GM12878 (cell line): Measurements from ENCODE around the gene MAML2. TPM values are rescaled to one million over a fixed set of nuclear protein-coding genes. Genes with fewer than 3 reads are reported as not detected.

Experiments
- ATAC-seq: fragments of 200-7000 bp; cut with Tn5 transposase; 3 replicates; pipeline ENCODE4 v1.9.1; 2020; ENCODE audit warnings: mild to moderate bottlenecking, moderate library complexity
- BruUV-seq: library from RNA; stranded (reverse); fragments of 400-500 nt; replicated peaks from 2 replicates; lab custom pipeline; 2021; lab: Mats Ljungman, UMichigan
- CTCF ChIA-PET: fragments of 300-600 bp; sonication (Branson Sonifier 250); formaldehyde crosslinking; extraction: SDS; loops from one replicate; lab custom pipeline; 2021; ENCODE audit warnings: inconsistent platforms; lab: Yijun Ruan, JAX
- POLR2A ChIA-PET: fragments of 350-600 bp; formaldehyde crosslinking; extraction: SDS; loops from one replicate; lab custom pipeline; 2021; ENCODE audit warnings: inconsistent platforms; lab: Charles Lee
- RAD21 ChIA-PET: fragments of 300-600 bp; sonication (Branson Sonifier 250); formaldehyde crosslinking; loops from one replicate; lab custom pipeline; 2023; ENCODE audit warnings: antibody characterized with exemption; ENCODE audit not compliant: unreplicated experiment; lab: Charles Lee
- SMC1A ChIA-PET: fragments of 300-600 bp; sonication (Branson Sonifier 250); formaldehyde crosslinking; loops from one replicate; lab custom pipeline; 2023; ENCODE audit not compliant: unreplicated experiment, uncharacterized antibody; lab: Charles Lee
- DNase-seq: peaks from one replicate; pipeline ENCODE4 v3.0.0-alpha.2; 2011; ENCODE audit warnings: low read depth, low spot score
- FAIRE-seq: peaks from 3 replicates; lab custom pipeline; 2011; peaks lifted over from hg19 to GRCh38; lab: Jason Lieb, UNC
- H2AFZ ChIP-seq: 2 replicates; pipeline ENCODE4 v1.6.0; 2011; ENCODE audit warnings: low read depth, low read length, control low read depth; ENCODE audit not compliant: control insufficient read depth
- H3K27ac ChIP-seq: 2 replicates; pipeline ENCODE4 v1.5.1; 2011; ENCODE audit warnings: control low read depth; ENCODE audit not compliant: control insufficient read depth, insufficient read depth
- H3K27me3 ChIP-seq, 2 experiments: replicated peaks in 1 of 2; 2 replicates each; pipeline versions ENCODE4 v1.6.0 to v1.6.1; 2011; ENCODE audit warnings: low read length in 1 of 2; ENCODE audit not compliant: control insufficient read depth in 2 of 2, insufficient read depth in 2 of 2
- H3K36me3 ChIP-seq, 2 experiments: 2 replicates each; pipeline ENCODE4 v1.5.1; 2011; ENCODE audit warnings: low read length in 1 of 2; ENCODE audit not compliant: control insufficient read depth in 2 of 2, insufficient read depth in 2 of 2
- H3K4me1 ChIP-seq: 2 replicates; pipeline ENCODE4 v1.6.1; 2011; ENCODE audit warnings: mild to moderate bottlenecking, low read length, moderate library complexity, mixed read lengths; ENCODE audit not compliant: control insufficient read depth, insufficient read depth
- H3K4me2 ChIP-seq: 2 replicates; pipeline ENCODE4 v1.6.0; 2011; ENCODE audit warnings: control low read depth; ENCODE audit not compliant: control insufficient read depth, insufficient read depth
- H3K4me3 ChIP-seq: fragments of 200-600 bp; sonication (generic); 2 replicates; pipeline ENCODE4 v1.5.1; 2016
- H3K79me2 ChIP-seq: 2 replicates; pipeline ENCODE4 v1.6.0; 2011; ENCODE audit warnings: low read length; ENCODE audit not compliant: control insufficient read depth, insufficient read depth
- H3K9ac ChIP-seq: 2 replicates; pipeline ENCODE4 v1.8.0; 2011; ENCODE audit warnings: low read length, control low read depth, mixed read lengths; ENCODE audit not compliant: control insufficient read depth, insufficient read depth
- H3K9me3 ChIP-seq: replicated peaks from 3 replicates; pipeline ENCODE4 v1.5.1; 2011; ENCODE audit warnings: mild to moderate bottlenecking, low read length; ENCODE audit not compliant: control insufficient read depth, insufficient read depth
- H4K20me1 ChIP-seq: 2 replicates; pipeline ENCODE4 v1.6.0; 2011; ENCODE audit not compliant: control insufficient read depth, insufficient read depth
- EZH2 ChIP-seq: IDR thresholded peaks from 2 replicates; pipeline ENCODE4 v1.6.1; 2012; ENCODE audit warnings: low read depth, mild to moderate bottlenecking, control low read depth, inconsistent platforms, low read length, borderline replicate concordance; ENCODE audit not compliant: control insufficient read depth
- LARP7 ChIP-seq: fragments of 450-650 bp; IDR thresholded peaks from 2 replicates; pipeline ENCODE4 v1.6.1; 2017; ENCODE audit warnings: mild to moderate bottlenecking
- MEF2B ChIP-seq: fragments of 450-650 bp; IDR thresholded peaks from 2 replicates; pipeline ENCODE4 v1.6.1; 2018; ENCODE audit warnings: mild to moderate bottlenecking, moderate library complexity; ENCODE audit not compliant: partially characterized antibody, poor library complexity, severe bottlenecking
- NBN ChIP-seq: fragments of 450-650 bp; IDR thresholded peaks from 2 replicates; pipeline ENCODE4 v1.6.1; 2016
- SMAD1 ChIP-seq: fragments of 450-650 bp; IDR thresholded peaks from 2 replicates; pipeline ENCODE4 v1.6.1; 2018; ENCODE audit warnings: mild to moderate bottlenecking, low read depth; ENCODE audit not compliant: partially characterized antibody
- SPI1 ChIP-seq: IDR thresholded peaks from 2 replicates; pipeline ENCODE4 v1.6.1; 2011; ENCODE audit warnings: low read depth, mild to moderate bottlenecking, low read length, moderate library complexity, borderline replicate concordance; ENCODE audit not compliant: insufficient read depth
- SRF ChIP-seq, 2 experiments: IDR thresholded peaks; 2 replicates each; pipeline ENCODE4 v1.6.1; 2011; ENCODE audit warnings: low read depth in 2 of 2, low read length in 2 of 2, mild to moderate bottlenecking in 1 of 2, moderate library complexity in 1 of 2
- TBL1XR1 ChIP-seq: IDR thresholded peaks from 2 replicates; pipeline ENCODE4 v1.6.1; 2012; ENCODE audit warnings: low read depth, low read length, improper control_type of control experiment
- YY1 ChIP-seq: IDR thresholded peaks from 2 replicates; pipeline ENCODE4 v1.6.1; 2011; ENCODE audit warnings: low read depth, mild to moderate bottlenecking, low read length
- ZBED1 ChIP-seq: IDR thresholded peaks from 2 replicates; pipeline ENCODE4 v1.6.1; 2016; ENCODE audit warnings: borderline replicate concordance
- ZNF384 ChIP-seq: IDR thresholded peaks from 2 replicates; pipeline ENCODE4 v1.6.1; 2012; ENCODE audit warnings: low read depth, mild to moderate bottlenecking, low read length, improper control_type of control experiment, borderline replicate concordance
- in situ Hi-C: fragments of 300-500 bp; cut with MboI; formaldehyde crosslinking; loops from 9 replicates; pipeline ENCODE4 v1.14.3; 2018; ENCODE audit warnings: mixed read lengths
- intact Hi-C: fragments of 100-400 bp; cut with micrococcal nuclease; formaldehyde crosslinking; loops from one replicate; pipeline ENCODE4 v1.14.2; 2022; ENCODE audit not compliant: unreplicated experiment
- polyA plus RNA-seq, 11 experiments: library from polyadenylated mRNA; depleted of rRNA in 4 of 11; unstranded in 6 of 11; stranded (reverse) in 5 of 11; fragments of >200 nt; fragmentation: Nextera tagmentation in 4 of 11; fragmentation: Illumina TruSeq in 1 of 11; extraction: Ambion mirVana in 4 of 11; extraction: Trizol in 1 of 11; gene quantifications; 1 replicate in 1 of 11; 2 replicates in 10 of 11; pipeline versions ENCODE4 v1.2.1 to v1.2.3, GENCODE V29; 2011 to 2016; ENCODE audit warnings: inconsistent platforms in 2 of 11, missing spikeins in 2 of 11, low read depth in 1 of 11
- total RNA-seq, 4 experiments: library from RNA; depleted of rRNA in 3 of 4; stranded (reverse); fragments of >200 nt in 3 of 4; fragmentation: Illumina TruSeq in 1 of 4; extraction: Trizol in 1 of 4; gene quantifications; 2 replicates each; pipeline versions ENCODE4 v1.2.1 to v1.2.3, GENCODE V29; 2013 to 2021
- TF ChIP-seq, protein P1 (sequence below): IDR thresholded peaks from 2 replicates; pipeline ENCODE4 v1.6.1; 2012; ENCODE audit warnings: low read depth, low read length, improper control_type of control experiment
- TF ChIP-seq, protein P2 (sequence below): fragments of 450-650 bp; conservative IDR thresholded peaks from 2 replicates; pipeline ENCODE4 v1.6.1; 2017; ENCODE audit warnings: mild to moderate bottlenecking, moderate library complexity
- TF ChIP-seq, protein P3 (sequence below): fragments of 450-650 bp; formaldehyde crosslinking; IDR thresholded peaks from 2 replicates; pipeline ENCODE4 v1.4.0; 2022; ENCODE audit warnings: mild to moderate bottlenecking, moderate library complexity
- TF ChIP-seq, protein P4 (sequence below): fragments of 450-650 bp; IDR thresholded peaks from 2 replicates; pipeline ENCODE4 v1.6.1; 2018; ENCODE audit warnings: borderline replicate concordance, mild to moderate bottlenecking; ENCODE audit not compliant: partially characterized antibody

MAML2 gene
- total and polyA plus RNA-seq, 10 of the 15 experiments (the other 5 are each of a cell fraction or from before 2014, with no cell fraction given): 2.5 to 15.1 (median 12.0) TPM

DNA sequence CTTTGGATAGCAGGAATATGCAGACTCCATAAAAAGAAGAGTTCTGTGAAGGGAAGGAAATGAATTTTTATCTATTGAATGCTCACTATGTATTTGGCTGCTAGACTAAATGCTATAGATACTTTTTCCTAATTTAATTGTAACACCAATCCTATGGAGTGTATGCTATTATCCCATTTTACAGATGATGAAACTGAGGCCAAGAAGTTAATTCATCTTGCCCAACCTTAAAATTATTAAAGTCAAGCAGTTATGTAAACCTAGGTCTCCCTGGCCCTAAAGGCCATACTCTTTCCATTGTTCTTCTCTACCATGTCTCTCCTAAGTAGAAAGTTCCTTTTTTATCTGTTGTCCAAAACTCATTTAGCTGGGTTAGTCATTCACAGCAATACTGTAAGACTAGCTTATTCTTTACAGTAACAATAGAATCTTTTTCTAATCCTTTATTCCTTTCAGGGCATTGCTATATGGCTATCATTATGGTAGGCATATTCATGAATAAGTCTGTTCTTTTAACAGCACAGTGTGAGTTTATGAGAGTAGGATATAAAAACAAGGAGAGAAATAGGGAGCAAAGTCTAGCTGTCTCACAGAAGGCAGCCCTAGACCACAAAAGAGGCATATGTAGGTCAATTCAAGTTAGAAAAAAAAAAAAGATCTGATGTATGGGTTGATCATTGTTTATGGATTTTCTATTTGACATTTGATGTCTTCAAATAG is 50.5 kb downstream of the MAML2 start:
- Histone ChIP-seq H2AFZ (no peak overlapping the region), H3K36me3 (peaks cover 0 to 4% of the 10 kb centered on the region in 2 experiments; a peak in 2 of 4 replicates), H3K79me2 (peaks cover 62% of the 10 kb centered on the region), H3K4me3 (no peak overlapping the region), H3K27ac (no peak overlapping the region), H3K9me3 (no peaks in the 10 kb centered on the region), H4K20me1 (no peaks in the 10 kb centered on the region), H3K27me3 (no peaks in the 10 kb centered on the region), H3K4me2 (no peak overlapping the region; the same call in 1 of the 2 replicates), H3K9ac (no peak overlapping the region), H3K4me1 (peaks cover 38% of the 10 kb centered on the region)
- CTCF ChIA-PET: interaction anchor here (0.6 to 2.0 kb wide), 5 partner anchors 19 to 81 kb away, joined by 3 to 12 read pairs (median 3); no protein-coding TSS in a partner anchor
- in situ Hi-C loops (no loop called here), intact Hi-C loops (loop anchor here (1.0 kb wide), 2 partner anchors 25 to 47 kb away; no protein-coding TSS in a partner anchor)
- no TSS peak for BruUV-seq
- DNase-seq (no peak), FAIRE-seq (no peak), ATAC-seq (no peak)
- RAD21 ChIA-PET: interaction anchor here (1.5 to 5.0 kb wide), 3 partner anchors 44 to 217 kb away, joined by 4 to 49 read pairs (median 4); no protein-coding TSS in a partner anchor
- SMC1A ChIA-PET: interaction anchor here (0.6 to 10.4 kb wide), 9 partner anchors 12 to 144 kb away, joined by 3 to 101 read pairs (median 4); partner anchors contain the start of gene MAML2
- POLR2A ChIA-PET: interaction anchor here (0.6 kb wide), 1 partner anchor 44 kb away, joined by 3 read pairs; no protein-coding TSS in a partner anchor
- TF ChIP-seq YY1: no peak
- TF ChIP-seq MEF2B: no peak
- TF ChIP-seq TBL1XR1: no peak
- no peak for TF ChIP-seq EZH2
- no peak for TF ChIP-seq NBN
- TF ChIP-seq, protein P1, sequence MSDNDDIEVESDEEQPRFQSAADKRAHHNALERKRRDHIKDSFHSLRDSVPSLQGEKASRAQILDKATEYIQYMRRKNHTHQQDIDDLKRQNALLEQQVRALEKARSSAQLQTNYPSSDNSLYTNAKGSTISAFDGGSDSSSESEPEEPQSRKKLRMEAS: no peak
- TF ChIP-seq, protein P2, sequence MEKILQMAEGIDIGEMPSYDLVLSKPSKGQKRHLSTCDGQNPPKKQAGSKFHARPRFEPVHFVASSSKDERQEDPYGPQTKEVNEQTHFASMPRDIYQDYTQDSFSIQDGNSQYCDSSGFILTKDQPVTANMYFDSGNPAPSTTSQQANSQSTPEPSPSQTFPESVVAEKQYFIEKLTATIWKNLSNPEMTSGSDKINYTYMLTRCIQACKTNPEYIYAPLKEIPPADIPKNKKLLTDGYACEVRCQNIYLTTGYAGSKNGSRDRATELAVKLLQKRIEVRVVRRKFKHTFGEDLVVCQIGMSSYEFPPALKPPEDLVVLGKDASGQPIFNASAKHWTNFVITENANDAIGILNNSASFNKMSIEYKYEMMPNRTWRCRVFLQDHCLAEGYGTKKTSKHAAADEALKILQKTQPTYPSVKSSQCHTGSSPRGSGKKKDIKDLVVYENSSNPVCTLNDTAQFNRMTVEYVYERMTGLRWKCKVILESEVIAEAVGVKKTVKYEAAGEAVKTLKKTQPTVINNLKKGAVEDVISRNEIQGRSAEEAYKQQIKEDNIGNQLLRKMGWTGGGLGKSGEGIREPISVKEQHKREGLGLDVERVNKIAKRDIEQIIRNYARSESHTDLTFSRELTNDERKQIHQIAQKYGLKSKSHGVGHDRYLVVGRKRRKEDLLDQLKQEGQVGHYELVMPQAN: no peak
- TF ChIP-seq, protein P3, sequence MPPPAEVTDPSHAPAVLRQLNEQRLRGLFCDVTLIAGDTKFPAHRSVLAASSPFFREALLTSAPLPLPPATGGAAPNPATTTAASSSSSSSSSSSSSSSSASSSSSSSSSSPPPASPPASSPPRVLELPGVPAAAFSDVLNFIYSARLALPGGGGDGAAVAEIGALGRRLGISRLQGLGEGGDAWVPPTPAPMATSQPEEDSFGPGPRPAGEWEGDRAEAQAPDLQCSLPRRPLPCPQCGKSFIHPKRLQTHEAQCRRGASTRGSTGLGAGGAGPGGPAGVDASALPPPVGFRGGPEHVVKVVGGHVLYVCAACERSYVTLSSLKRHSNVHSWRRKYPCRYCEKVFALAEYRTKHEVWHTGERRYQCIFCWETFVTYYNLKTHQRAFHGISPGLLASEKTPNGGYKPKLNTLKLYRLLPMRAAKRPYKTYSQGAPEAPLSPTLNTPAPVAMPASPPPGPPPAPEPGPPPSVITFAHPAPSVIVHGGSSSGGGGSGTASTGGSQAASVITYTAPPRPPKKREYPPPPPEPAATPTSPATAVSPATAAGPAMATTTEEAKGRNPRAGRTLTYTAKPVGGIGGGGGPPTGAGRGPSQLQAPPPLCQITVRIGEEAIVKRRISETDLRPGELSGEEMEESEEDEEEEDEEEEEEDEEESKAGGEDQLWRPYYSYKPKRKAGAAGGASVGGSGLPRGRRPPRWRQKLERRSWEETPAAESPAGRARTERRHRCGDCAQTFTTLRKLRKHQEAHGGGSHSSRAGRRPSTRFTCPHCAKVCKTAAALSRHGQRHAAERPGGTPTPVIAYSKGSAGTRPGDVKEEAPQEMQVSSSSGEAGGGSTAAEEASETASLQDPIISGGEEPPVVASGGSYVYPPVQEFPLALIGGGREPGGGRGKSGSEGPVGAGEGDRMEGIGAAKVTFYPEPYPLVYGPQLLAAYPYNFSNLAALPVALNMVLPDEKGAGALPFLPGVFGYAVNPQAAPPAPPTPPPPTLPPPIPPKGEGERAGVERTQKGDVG (CRISPR knock-in tag): no peak
- TF ChIP-seq ZNF384: no peak
- no peak for TF ChIP-seq ZBED1
- TF ChIP-seq SPI1: no peak
- no peak for TF ChIP-seq SMAD1
- no peak for TF ChIP-seq SRF (IDR thresholded peaks at IDR 0.05; ENCODE audit: low read depth in 2 of 2, low read length in 2 of 2)
- TF ChIP-seq, protein P4, sequence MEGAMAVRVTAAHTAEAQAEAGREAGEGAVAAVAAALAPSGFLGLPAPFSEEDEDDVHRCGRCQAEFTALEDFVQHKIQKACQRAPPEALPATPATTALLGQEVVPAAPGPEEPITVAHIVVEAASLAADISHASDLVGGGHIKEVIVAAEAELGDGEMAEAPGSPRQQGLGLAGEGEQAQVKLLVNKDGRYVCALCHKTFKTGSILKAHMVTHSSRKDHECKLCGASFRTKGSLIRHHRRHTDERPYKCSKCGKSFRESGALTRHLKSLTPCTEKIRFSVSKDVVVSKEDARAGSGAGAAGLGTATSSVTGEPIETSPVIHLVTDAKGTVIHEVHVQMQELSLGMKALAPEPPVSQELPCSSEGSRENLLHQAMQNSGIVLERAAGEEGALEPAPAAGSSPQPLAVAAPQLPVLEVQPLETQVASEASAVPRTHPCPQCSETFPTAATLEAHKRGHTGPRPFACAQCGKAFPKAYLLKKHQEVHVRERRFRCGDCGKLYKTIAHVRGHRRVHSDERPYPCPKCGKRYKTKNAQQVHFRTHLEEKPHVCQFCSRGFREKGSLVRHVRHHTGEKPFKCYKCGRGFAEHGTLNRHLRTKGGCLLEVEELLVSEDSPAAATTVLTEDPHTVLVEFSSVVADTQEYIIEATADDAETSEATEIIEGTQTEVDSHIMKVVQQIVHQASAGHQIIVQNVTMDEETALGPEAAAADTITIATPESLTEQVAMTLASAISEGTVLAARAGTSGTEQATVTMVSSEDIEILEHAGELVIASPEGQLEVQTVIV: no peak
- no peak for TF ChIP-seq LARP7
